Measurements from ENCODE around the gene SLC35A3. TPM values are rescaled to one million over a fixed set of nuclear protein-coding genes. Genes with fewer than 3 reads are reported as not detected.

Gene SLC35A3
- total RNA-seq, 1 experiment from 2014 or later, result 66.2 TPM

DNA sequence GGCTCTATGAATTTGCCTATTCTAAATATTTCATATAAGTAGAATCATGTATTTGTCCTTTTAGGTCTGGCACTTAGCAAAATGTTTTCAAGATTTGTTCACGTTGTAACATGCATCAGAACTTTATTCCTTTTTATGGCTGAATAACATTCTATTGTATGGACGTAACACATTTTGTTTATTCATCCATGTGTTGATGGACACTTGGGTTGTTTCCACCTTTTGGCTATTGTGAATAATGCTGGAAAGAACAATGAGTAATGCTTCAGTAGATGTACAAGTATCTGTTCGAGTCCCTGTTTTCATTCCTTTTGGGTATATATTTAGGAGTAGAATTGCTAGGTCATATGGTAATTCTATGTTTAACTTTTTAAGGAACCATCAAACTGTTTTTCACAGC lies 24.7 kb downstream of the SLC35A3 start:
- H3K36me3 ChIP-seq (ENCODE audit: insufficient read depth, low read length), result peaks cover 34% of the 10 kb centered on the region
- no peak overlapping the region for H3K4me3 ChIP-seq (ENCODE audit: low read length)
- H2AFZ ChIP-seq (ENCODE audit: low read length), result no peak overlapping the region
- H3K9ac ChIP-seq (ENCODE audit: low read length), result no peak overlapping the region
- DNase-seq, result no peak
- no peaks in the 10 kb centered on the region for H3K9me2 ChIP-seq (replicated peaks; ENCODE audit: insufficient read depth, low read length)
- H3K79me2 ChIP-seq (ENCODE audit: low read length), result peaks cover 59% of the 10 kb centered on the region
- H4K20me1 ChIP-seq (ENCODE audit: insufficient read depth, low read depth, low read length), result no peaks in the 10 kb centered on the region
- H3K27me3 ChIP-seq (ENCODE audit: low read length), result no peaks in the 10 kb centered on the region
- peaks cover 5% of the 10 kb centered on the region; the same call in 1 of the 2 replicates for H3K9me3 ChIP-seq (ENCODE audit: low read length)
- H3K4me2 ChIP-seq (ENCODE audit: low read depth, low read length, poor library complexity, severe bottlenecking), result no peak overlapping the region
- H3K4me1 ChIP-seq (ENCODE audit: low read length), result peaks cover 4% of the 10 kb centered on the region; the same call in 1 of the 2 replicates
- H3K27ac ChIP-seq (ENCODE audit: low read length), result no peak overlapping the region

DNA sequence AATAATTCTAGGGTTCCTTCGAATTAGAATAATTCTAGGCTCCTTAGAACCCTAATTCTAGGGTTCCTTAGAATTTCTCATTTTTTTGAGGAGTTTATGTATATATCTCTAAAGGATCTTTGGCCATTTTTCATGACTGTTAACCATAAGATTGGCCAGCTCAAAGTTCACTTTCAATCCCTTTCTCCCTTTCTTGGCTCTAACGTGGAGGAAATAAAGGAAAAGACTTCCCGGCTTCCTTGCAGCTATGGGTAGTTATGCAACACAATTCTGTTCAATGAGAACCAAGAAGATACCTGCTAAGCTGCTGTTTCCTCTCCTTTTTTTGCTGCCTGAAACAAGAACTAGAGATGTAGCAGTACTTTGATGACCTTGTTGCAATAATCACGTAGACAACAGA lies 27.2 kb downstream of the SLC35A3 start:
- Histone ChIP-seq H3K9ac (ENCODE audit: low read length) (no peak overlapping the region), H3K4me3 (ENCODE audit: low read length) (no peak overlapping the region), H3K79me2 (ENCODE audit: low read length) (peaks cover 60% of the 10 kb centered on the region), H3K27ac (ENCODE audit: low read length) (no peak overlapping the region), H3K4me2 (ENCODE audit: low read depth, low read length, poor library complexity, severe bottlenecking) (no peak overlapping the region), H3K36me3 (ENCODE audit: insufficient read depth, low read length) (peaks cover 38% of the 10 kb centered on the region), H4K20me1 (ENCODE audit: insufficient read depth, low read depth, low read length) (no peaks in the 10 kb centered on the region), H3K9me2 (replicated peaks; ENCODE audit: insufficient read depth, low read length) (no peaks in the 10 kb centered on the region), H3K4me1 (ENCODE audit: low read length) (peaks cover 4% of the 10 kb centered on the region; the same call in 1 of the 2 replicates), H3K9me3 (ENCODE audit: low read length) (peaks cover 8% of the 10 kb centered on the region; the same call in 1 of the 2 replicates), H2AFZ (ENCODE audit: low read length) (no peak overlapping the region), H3K27me3 (ENCODE audit: low read length) (no peaks in the 10 kb centered on the region)
- DNase-seq, result no peak

DNA sequence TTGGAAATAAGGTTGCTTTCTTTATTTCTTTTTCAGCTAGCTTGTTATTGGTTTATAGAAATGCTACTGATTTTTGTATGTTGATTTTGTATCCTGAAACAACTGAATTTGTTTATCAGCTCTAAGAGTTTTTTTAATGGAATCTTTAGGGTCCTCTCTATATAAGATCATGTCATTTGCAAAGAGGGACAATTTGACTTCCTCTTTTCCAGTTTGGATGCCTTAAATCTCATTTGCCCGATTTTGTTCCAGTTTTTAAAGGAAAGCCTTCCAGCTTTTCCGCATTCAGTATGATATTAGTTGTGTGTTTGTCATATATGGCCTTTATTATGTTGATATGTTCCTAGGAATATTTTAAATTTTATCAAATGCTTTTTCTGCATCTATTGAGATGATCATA lies 31.7 kb downstream of the SLC35A3 start:
- H3K79me2 ChIP-seq (ENCODE audit: low read length), result peaks cover 75% of the 10 kb centered on the region
- H3K9ac ChIP-seq (ENCODE audit: low read length), result no peak overlapping the region
- H3K9me2 ChIP-seq (replicated peaks; ENCODE audit: insufficient read depth, low read length), result no peaks in the 10 kb centered on the region
- H2AFZ ChIP-seq (ENCODE audit: low read length), result no peak overlapping the region
- no peak overlapping the region for H3K4me3 ChIP-seq (ENCODE audit: low read length)
- H3K4me2 ChIP-seq (ENCODE audit: low read depth, low read length, poor library complexity, severe bottlenecking), result no peak overlapping the region
- no peak for DNase-seq
- H4K20me1 ChIP-seq (ENCODE audit: insufficient read depth, low read depth, low read length), result no peaks in the 10 kb centered on the region
- no peak overlapping the region for H3K27ac ChIP-seq (ENCODE audit: low read length)
- H3K27me3 ChIP-seq (ENCODE audit: low read length), result no peaks in the 10 kb centered on the region
- H3K9me3 ChIP-seq (ENCODE audit: low read length), result peaks cover 29% of the 10 kb centered on the region
- peaks cover 45% of the 10 kb centered on the region for H3K36me3 ChIP-seq (ENCODE audit: insufficient read depth, low read length)
- no peaks in the 10 kb centered on the region for H3K4me1 ChIP-seq (ENCODE audit: low read length)

DNA sequence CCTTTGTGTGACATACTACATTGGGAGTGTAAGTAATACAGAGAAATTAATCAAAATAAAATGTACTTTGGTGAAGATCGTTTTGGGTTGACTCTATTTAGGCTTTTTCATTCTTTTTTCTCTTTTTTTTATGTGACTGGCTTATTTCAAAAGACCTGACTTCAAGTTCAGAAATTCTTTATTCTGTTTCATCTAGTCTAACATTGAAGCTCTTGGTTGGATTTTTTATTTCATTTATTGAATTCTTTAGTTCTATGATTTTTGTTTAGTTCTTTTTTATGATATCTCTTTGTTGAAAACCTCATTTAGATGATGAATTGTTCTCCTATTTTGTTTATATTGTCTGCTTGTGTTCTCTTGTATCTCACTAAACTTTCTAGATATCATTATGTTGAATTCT lies 35.6 kb downstream of the SLC35A3 start:
- Histone ChIP-seq H4K20me1 (ENCODE audit: insufficient read depth, low read depth, low read length) (no peaks in the 10 kb centered on the region), H3K9ac (ENCODE audit: low read length) (no peak overlapping the region), H3K36me3 (ENCODE audit: insufficient read depth, low read length) (peaks cover 59% of the 10 kb centered on the region), H3K4me2 (ENCODE audit: low read depth, low read length, poor library complexity, severe bottlenecking) (no peak overlapping the region), H2AFZ (ENCODE audit: low read length) (no peak overlapping the region), H3K27me3 (ENCODE audit: low read length) (no peaks in the 10 kb centered on the region), H3K9me3 (ENCODE audit: low read length) (peaks cover 29% of the 10 kb centered on the region), H3K79me2 (ENCODE audit: low read length) (peaks cover 65% of the 10 kb centered on the region), H3K9me2 (replicated peaks; ENCODE audit: insufficient read depth, low read length) (no peaks in the 10 kb centered on the region), H3K4me3 (ENCODE audit: low read length) (no peak overlapping the region), H3K4me1 (ENCODE audit: low read length) (peaks cover 6% of the 10 kb centered on the region), H3K27ac (ENCODE audit: low read length) (no peak overlapping the region)
- DNase-seq, result no peak

DNA sequence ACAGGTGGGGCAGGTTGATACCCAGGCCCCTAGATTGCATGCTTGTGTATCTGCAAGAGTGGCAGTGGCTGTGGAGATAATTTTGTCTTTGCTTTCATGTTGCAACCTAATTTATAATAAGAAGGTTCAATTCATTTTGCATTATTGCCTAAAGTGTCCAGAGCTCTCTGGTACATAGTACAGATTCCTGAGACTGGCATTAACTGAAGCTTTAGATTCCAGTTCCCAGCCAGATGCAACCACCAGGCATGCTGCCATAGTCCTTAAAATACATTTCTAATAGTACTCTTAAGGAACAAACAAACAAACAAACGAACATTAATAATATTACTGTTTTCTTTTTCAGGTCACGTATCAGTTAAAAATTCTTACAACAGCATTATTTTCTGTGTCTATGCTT lies 36.9 kb downstream of the SLC35A3 start:
- no peaks in the 10 kb centered on the region for H3K9me2 ChIP-seq (replicated peaks; ENCODE audit: insufficient read depth, low read length)
- no peak overlapping the region for H3K4me2 ChIP-seq (ENCODE audit: low read depth, low read length, poor library complexity, severe bottlenecking)
- peaks cover 26% of the 10 kb centered on the region for H3K9me3 ChIP-seq (ENCODE audit: low read length)
- peaks cover 52% of the 10 kb centered on the region for H3K79me2 ChIP-seq (ENCODE audit: low read length)
- no peaks in the 10 kb centered on the region for H3K27me3 ChIP-seq (ENCODE audit: low read length)
- DNase-seq, result no peak
- no peak overlapping the region for H3K9ac ChIP-seq (ENCODE audit: low read length)
- no peak overlapping the region for H2AFZ ChIP-seq (ENCODE audit: low read length)
- peaks cover 54% of the 10 kb centered on the region for H3K36me3 ChIP-seq (ENCODE audit: insufficient read depth, low read length)
- H3K4me3 ChIP-seq (ENCODE audit: low read length), result no peak overlapping the region
- peaks cover 6% of the 10 kb centered on the region for H3K4me1 ChIP-seq (ENCODE audit: low read length)
- no peaks in the 10 kb centered on the region for H4K20me1 ChIP-seq (ENCODE audit: insufficient read depth, low read depth, low read length)
- H3K27ac ChIP-seq (ENCODE audit: low read length), result no peak overlapping the region

DNA sequence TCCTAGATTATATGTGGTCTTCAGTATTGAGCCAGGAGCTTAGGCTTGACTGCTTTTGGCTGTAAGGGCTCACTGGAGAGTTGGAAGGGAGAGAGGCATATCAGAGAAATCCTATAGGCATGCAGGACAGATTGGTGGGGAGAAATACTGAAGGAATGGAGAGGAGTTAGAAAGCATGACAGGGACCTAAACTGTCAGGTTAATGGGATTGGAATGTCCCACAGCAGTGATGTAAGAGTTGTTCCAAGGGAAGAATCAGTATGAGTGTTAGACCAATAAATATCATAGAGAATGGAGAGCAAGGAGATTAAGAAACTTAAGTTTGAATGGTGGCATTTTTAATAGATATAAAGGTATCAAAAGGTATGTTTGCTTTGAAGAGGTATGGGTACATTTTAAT lies 39.7 kb downstream of the SLC35A3 start:
- peaks cover 36% of the 10 kb centered on the region for H3K36me3 ChIP-seq (ENCODE audit: insufficient read depth, low read length)
- H3K27me3 ChIP-seq (ENCODE audit: low read length), result no peaks in the 10 kb centered on the region
- H3K9ac ChIP-seq (ENCODE audit: low read length), result no peak overlapping the region
- peaks cover 11% of the 10 kb centered on the region for H3K9me3 ChIP-seq (ENCODE audit: low read length)
- H4K20me1 ChIP-seq (ENCODE audit: insufficient read depth, low read depth, low read length), result no peaks in the 10 kb centered on the region
- no peak overlapping the region for H3K4me3 ChIP-seq (ENCODE audit: low read length)
- H3K4me1 ChIP-seq (ENCODE audit: low read length), result peaks cover 6% of the 10 kb centered on the region
- no peak overlapping the region for H3K27ac ChIP-seq (ENCODE audit: low read length)
- DNase-seq, result no peak
- H3K4me2 ChIP-seq (ENCODE audit: low read depth, low read length, poor library complexity, severe bottlenecking), result no peak overlapping the region
- H3K9me2 ChIP-seq (replicated peaks; ENCODE audit: insufficient read depth, low read length), result no peaks in the 10 kb centered on the region
- H2AFZ ChIP-seq (ENCODE audit: low read length), result no peak overlapping the region
- H3K79me2 ChIP-seq (ENCODE audit: low read length), result peaks cover 33% of the 10 kb centered on the region

DNA sequence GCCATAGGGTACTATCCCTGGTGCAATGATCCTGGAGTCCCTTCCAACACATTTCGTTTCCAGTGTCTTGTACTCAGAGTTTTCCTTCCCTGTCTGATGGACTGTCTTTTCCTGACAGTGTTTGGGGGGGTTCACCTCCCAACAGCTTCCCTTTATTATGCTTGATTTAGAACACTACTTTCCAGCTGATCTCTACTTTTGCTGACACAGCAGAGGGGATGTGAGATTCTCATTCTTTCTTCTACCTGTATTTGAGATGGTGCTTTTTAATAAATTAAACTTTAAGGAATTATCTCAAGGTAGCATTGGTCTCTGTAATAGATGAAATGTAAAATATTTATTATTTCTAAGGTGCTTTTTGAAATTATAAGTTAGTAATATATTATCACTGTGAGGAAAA lies 41.0 kb downstream of the SLC35A3 start:
- Histone ChIP-seq H3K79me2 (ENCODE audit: low read length) (peaks cover 29% of the 10 kb centered on the region), H3K9ac (ENCODE audit: low read length) (no peak overlapping the region), H3K4me3 (ENCODE audit: low read length) (no peak overlapping the region), H4K20me1 (ENCODE audit: insufficient read depth, low read depth, low read length) (no peaks in the 10 kb centered on the region), H3K9me3 (ENCODE audit: low read length) (peaks cover 2% of the 10 kb centered on the region; the same call in 1 of the 2 replicates), H3K27ac (ENCODE audit: low read length) (no peak overlapping the region), H3K4me2 (ENCODE audit: low read depth, low read length, poor library complexity, severe bottlenecking) (no peak overlapping the region), H3K27me3 (ENCODE audit: low read length) (no peaks in the 10 kb centered on the region), H3K4me1 (ENCODE audit: low read length) (peaks cover 6% of the 10 kb centered on the region), H3K36me3 (ENCODE audit: insufficient read depth, low read length) (peaks cover 37% of the 10 kb centered on the region), H2AFZ (ENCODE audit: low read length) (no peak overlapping the region), H3K9me2 (replicated peaks; ENCODE audit: insufficient read depth, low read length) (no peaks in the 10 kb centered on the region)
- DNase-seq, result no peak

DNA sequence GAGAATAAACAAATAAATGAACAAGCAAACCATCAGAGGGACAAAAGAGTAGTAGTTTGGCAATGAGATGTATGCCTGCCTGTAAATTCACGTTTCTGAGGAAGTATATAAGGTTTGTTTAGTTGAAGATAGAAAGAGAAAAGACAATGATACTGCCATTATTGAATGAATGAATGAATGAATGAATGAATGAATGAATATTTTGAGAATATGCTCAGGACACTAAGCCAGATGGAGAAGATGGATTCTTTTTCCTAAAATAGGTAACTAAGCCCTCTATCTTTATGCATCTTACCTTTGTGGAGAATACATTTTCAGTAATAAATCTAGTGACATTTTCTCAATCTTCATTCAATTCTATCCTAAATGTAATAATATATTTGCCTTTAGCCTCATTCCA lies 49.4 kb downstream of the SLC35A3 start:
- no peak for DNase-seq
- H3K79me2 ChIP-seq (ENCODE audit: low read length), result peaks cover 16% of the 10 kb centered on the region
- peaks cover 16% of the 10 kb centered on the region for H3K4me1 ChIP-seq (ENCODE audit: low read length)
- no peak overlapping the region for H2AFZ ChIP-seq (ENCODE audit: low read length)
- no peak overlapping the region for H3K9ac ChIP-seq (ENCODE audit: low read length)
- H3K4me3 ChIP-seq (ENCODE audit: low read length), result no peak overlapping the region
- H3K36me3 ChIP-seq (ENCODE audit: insufficient read depth, low read length), result peaks cover 6% of the 10 kb centered on the region; the same call in 1 of the 2 replicates
- H4K20me1 ChIP-seq (ENCODE audit: insufficient read depth, low read depth, low read length), result no peaks in the 10 kb centered on the region
- H3K9me2 ChIP-seq (replicated peaks; ENCODE audit: insufficient read depth, low read length), result no peaks in the 10 kb centered on the region; the same call in 1 of the 2 replicates
- no peak overlapping the region for H3K27ac ChIP-seq (ENCODE audit: low read length)
- no peaks in the 10 kb centered on the region for H3K27me3 ChIP-seq (ENCODE audit: low read length)
- no peaks in the 10 kb centered on the region for H3K9me3 ChIP-seq (ENCODE audit: low read length)
- no peak overlapping the region for H3K4me2 ChIP-seq (ENCODE audit: low read depth, low read length, poor library complexity, severe bottlenecking)

DNA sequence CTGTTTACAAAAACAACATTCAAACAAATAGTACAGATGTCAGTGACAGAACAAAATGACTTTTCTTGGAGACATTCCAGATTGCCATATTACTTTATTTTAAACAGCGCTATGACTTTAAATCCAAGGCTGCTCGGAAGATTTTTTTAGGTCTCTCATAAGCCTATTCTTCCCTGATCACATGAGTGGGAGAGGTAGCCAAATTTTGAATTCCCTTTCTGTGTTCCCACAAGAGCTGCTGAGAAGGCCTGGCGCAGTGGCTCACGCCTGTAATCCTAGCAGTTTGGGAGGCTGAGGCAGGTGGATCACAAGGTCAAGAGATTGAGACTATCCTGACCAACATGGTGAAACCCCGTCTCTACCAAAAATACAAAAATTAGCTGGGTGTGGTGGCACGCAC lies 53.7 kb downstream of the SLC35A3 start:
- no peaks in the 10 kb centered on the region for H3K9me3 ChIP-seq (ENCODE audit: low read length)
- H3K4me2 ChIP-seq (ENCODE audit: low read depth, low read length, poor library complexity, severe bottlenecking), result no peak overlapping the region
- H4K20me1 ChIP-seq (ENCODE audit: insufficient read depth, low read depth, low read length), result no peaks in the 10 kb centered on the region
- no peaks in the 10 kb centered on the region for H3K36me3 ChIP-seq (ENCODE audit: insufficient read depth, low read length)
- peaks cover 16% of the 10 kb centered on the region for H3K4me1 ChIP-seq (ENCODE audit: low read length)
- no peaks in the 10 kb centered on the region; the same call in 1 of the 2 replicates for H3K9me2 ChIP-seq (replicated peaks; ENCODE audit: insufficient read depth, low read length)
- no peaks in the 10 kb centered on the region for H3K27me3 ChIP-seq (ENCODE audit: low read length)
- H3K9ac ChIP-seq (ENCODE audit: low read length), result no peak overlapping the region
- H3K79me2 ChIP-seq (ENCODE audit: low read length), result 0 out of 2 replicates have a peak, but pooled peaks cover 4% of the 10 kb centered on the region
- H3K27ac ChIP-seq (ENCODE audit: low read length), result no peak overlapping the region
- H3K4me3 ChIP-seq (ENCODE audit: low read length), result no peak overlapping the region
- DNase-seq, result no peak
- H2AFZ ChIP-seq (ENCODE audit: low read length), result no peak overlapping the region
